ENCODE results near the gene MTCL1. TPM values are rescaled to one million over a fixed set of nuclear protein-coding genes. Genes with fewer than 3 reads are reported as not detected.
A peak's percentile ranks its signal among the peaks of the same experiment; 100 is the strongest.

Gene MTCL1
- total RNA-seq, 2 donors from 2014 or later, result 15.3 to 27.7 TPM

DNA sequence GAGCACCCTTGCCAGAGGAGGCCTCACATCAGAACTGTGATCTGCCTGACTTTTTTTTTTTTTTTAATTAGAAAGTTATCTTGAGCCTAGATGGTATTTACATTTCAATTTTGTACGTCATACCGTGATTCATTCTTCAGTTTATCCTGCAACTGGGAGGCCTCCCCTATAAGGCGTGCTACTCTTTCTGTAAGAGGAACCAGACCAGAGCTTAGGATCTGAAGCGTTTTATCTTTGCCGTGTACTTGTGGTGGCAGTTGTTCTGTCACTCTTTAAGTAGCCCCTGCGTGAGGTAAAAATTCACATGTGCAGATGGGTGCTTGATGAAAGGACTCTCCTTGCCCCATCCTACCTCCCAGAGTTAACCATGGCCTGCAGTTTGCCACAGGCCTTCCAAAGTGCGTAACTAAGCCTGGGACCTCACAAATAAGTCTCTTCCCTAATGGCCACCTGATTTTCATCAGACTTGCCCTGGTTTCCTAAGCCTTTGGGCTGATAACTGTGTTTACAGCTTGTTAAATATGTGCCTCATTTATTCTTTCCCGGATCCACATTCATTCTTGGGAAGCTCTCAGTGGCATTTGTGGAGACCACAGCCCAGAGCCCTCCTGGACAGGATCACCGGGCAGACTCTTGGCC is 96.0 kb downstream of the MTCL1 start:
- TF ChIP-seq POLR2A (IDR thresholded peaks at IDR 0.05), result no peak
- TF ChIP-seq CTCF (IDR thresholded peaks at IDR 0.05), result no peak
- Histone ChIP-seq H3K4me1 (peaks cover 70% of the 10 kb centered on the region), H3K27me3 (no peaks in the 10 kb centered on the region), H3K36me3 (replicated peaks in 1 of 2; ENCODE audit: insufficient read depth in 1 of 2, low read depth in 2 of 2) (no peaks in the 10 kb centered on the region), H3K4me3 (no peak overlapping the region), H3K27ac (peak overlapping the region in 3 of 4 donors; percentile 39 to 72 (median 72)), H3K9me3 (no peaks in the 10 kb centered on the region)
- 55 to 75% methylated on average over 9 of the region's 9 CpGs for WGBS, 2 donors
- intact Hi-C loops (cut with DNase I), result no loop called here
- DNase-seq, result no peak
- ATAC-seq, result no peak

GRCh38 chr18:8802017-8802672 is 96.8 kb downstream of the MTCL1 start:
- Histone ChIP-seq H3K4me3 (no peak overlapping the region), H3K27me3 (no peaks in the 10 kb centered on the region), H3K4me1 (peaks cover 66% of the 10 kb centered on the region), H3K27ac (no peak overlapping the region), H3K36me3 (replicated peaks in 1 of 2; ENCODE audit: insufficient read depth in 1 of 2, low read depth in 2 of 2) (no peaks in the 10 kb centered on the region), H3K9me3 (no peaks in the 10 kb centered on the region)
- intact Hi-C loops (cut with DNase I), result no loop called here
- DNase-seq, result no peak
- no peak for ATAC-seq
- TF ChIP-seq CTCF (IDR thresholded peaks at IDR 0.05) (no peak), POLR2A (IDR thresholded peaks at IDR 0.05) (no peak)
- WGBS, 2 donors, result 57 to 66% methylated on average over 6 of the region's 6 CpGs

DNA sequence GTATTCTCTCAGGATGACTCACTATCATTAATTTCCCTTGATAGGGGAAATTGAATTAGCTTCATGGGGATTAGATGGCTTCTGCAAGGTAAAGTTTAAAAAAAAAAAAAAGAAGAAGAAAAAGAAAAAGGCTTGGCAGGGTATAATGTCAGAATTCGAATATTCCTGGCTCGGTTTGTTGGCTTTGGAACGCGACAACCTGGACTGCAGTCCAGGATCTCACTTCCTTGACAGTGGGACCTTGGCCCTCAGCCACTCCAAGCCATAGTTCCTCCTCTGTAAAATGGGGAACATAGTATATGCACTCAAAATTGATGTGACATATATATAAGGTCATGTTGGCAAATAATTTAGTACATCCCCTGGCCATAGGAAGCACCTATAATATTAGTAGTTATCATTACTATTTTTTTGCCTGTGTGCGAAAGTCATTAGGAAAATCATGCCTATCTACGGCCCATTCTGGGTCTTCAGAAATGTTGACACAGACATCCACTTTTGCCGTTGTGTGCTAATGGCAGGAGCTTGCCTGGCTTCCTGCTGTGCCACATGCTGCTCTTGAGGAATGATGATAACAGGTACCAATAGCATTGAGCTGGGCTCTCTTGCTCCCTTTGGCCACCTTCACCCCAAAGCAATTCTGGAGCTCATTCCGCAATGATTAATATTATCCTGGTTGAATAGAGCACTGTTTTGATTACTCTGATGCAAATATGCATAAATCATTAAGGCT is 97.9 kb downstream of the MTCL1 start:
- Histone ChIP-seq H3K36me3 (replicated peaks in 1 of 2; ENCODE audit: insufficient read depth in 1 of 2, low read depth in 2 of 2) (no peaks in the 10 kb centered on the region), H3K27me3 (no peaks in the 10 kb centered on the region), H3K27ac (no peak overlapping the region), H3K9me3 (no peaks in the 10 kb centered on the region), H3K4me3 (no peak overlapping the region), H3K4me1 (peaks cover 59% of the 10 kb centered on the region)
- 39 to 66% methylated on average over 8 of the region's 8 CpGs for WGBS, 2 donors
- DNase-seq (peak in 1 of 4 donors; percentile 46), ATAC-seq (no peak)
- TF ChIP-seq POLR2A (IDR thresholded peaks at IDR 0.05), result no peak
- no peak for TF ChIP-seq CTCF (IDR thresholded peaks at IDR 0.05)
- intact Hi-C loops (cut with DNase I), result no loop called here

GRCh38 chr18:8803957-8804356 is 98.6 kb downstream of the MTCL1 start:
- DNase-seq, result no peak
- Histone ChIP-seq H3K9me3 (no peaks in the 10 kb centered on the region), H3K4me3 (no peak overlapping the region), H3K27ac (no peak overlapping the region), H3K27me3 (no peaks in the 10 kb centered on the region), H3K36me3 (replicated peaks in 1 of 2; ENCODE audit: insufficient read depth in 1 of 2, low read depth in 2 of 2) (no peaks in the 10 kb centered on the region), H3K4me1 (peaks cover 59% of the 10 kb centered on the region)
- 94 to 98% methylated on average over 1 of the region's 1 CpG for WGBS, 2 donors
- intact Hi-C loops (cut with DNase I), result no loop called here
- TF ChIP-seq CTCF (IDR thresholded peaks at IDR 0.05) (no peak), POLR2A (IDR thresholded peaks at IDR 0.05) (no peak)
- ATAC-seq, result no peak
